Measurements from ENCODE around the gene SPOPL. TPM values are rescaled to one million over a fixed set of nuclear protein-coding genes. Genes with fewer than 3 reads are reported as not detected.

Gene SPOPL
- total RNA-seq, 4 donors from 2014 or later: 30.5 to 49.0 (median 43.6) TPM

DNA sequence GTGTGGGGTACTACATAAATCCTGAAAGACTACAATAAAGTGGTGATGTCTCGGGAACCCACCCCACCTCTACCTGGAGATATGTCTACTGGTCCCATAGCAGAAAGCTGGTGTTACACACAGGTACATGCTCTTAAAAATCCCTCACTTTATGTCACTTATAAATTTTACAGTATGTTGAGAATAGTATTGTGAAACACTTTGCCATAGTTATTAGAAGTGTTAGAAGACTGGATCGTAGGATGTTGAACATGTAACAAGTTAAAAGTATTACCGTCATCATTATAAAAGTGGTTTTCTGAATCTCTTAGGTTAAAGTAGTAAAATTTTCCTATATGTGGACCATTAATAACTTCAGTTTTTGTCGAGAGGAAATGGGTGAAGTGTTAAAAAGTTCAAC is 48.6 kb downstream of the SPOPL start:
- H3K27me3 ChIP-seq: no peaks in the 10 kb centered on the region
- 98% methylated on average over 4 of the region's 4 CpGs for WGBS
- no peak overlapping the region for H3K27ac ChIP-seq (replicated peaks in 1 of 4)
- TF ChIP-seq, protein P1, sequence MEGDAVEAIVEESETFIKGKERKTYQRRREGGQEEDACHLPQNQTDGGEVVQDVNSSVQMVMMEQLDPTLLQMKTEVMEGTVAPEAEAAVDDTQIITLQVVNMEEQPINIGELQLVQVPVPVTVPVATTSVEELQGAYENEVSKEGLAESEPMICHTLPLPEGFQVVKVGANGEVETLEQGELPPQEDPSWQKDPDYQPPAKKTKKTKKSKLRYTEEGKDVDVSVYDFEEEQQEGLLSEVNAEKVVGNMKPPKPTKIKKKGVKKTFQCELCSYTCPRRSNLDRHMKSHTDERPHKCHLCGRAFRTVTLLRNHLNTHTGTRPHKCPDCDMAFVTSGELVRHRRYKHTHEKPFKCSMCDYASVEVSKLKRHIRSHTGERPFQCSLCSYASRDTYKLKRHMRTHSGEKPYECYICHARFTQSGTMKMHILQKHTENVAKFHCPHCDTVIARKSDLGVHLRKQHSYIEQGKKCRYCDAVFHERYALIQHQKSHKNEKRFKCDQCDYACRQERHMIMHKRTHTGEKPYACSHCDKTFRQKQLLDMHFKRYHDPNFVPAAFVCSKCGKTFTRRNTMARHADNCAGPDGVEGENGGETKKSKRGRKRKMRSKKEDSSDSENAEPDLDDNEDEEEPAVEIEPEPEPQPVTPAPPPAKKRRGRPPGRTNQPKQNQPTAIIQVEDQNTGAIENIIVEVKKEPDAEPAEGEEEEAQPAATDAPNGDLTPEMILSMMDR (IDR thresholded peaks at IDR 0.05): no peak
- TF ChIP-seq EP300 (IDR thresholded peaks at IDR 0.05): no peak
- H3K9me3 ChIP-seq: no peaks in the 10 kb centered on the region
- no peak overlapping the region for H3K4me3 ChIP-seq
- peaks cover 0 to 18% (median 10%) of the 10 kb centered on the region in 4 donors for H3K36me3 ChIP-seq
- H3K4me1 ChIP-seq: peaks cover 0 to 19% (median 9%) of the 10 kb centered on the region in 4 donors
- intact Hi-C loops (cut with DNase I): no loop called here
- no peak for DNase-seq (ENCODE audit: extremely low spot score)

DNA sequence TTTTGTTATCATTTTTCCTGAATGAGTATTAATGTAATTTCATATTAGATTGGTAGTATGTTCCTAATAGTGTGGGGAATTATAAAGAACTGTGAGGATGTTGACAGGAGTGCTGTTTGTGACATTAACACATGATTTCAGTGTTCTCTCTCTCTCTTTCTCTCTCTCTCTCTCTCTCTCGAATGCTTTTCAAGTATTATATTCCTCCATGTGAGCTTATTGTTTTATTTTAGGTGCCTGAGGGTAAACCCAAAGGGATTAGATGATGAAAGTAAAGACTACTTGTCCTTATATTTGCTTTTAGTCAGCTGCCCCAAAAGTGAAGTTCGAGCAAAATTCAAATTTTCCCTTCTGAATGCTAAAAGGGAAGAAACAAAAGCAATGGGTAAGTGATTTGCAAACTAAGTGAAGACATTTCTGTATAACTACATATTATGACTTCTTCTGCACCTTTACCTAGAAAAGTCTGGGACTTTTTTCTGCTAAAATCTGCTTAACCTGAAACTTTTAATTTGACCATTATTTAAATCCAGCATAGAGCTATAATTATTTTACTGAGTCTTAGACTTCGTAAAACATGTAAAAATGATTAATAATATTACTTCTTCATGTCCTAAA is 49.2 kb downstream of the SPOPL start:
- no peaks in the 10 kb centered on the region for H3K27me3 ChIP-seq
- WGBS: 87% methylated on average over 3 of the region's 3 CpGs
- TF ChIP-seq POLR2AphosphoS5 (IDR thresholded peaks at IDR 0.05): no peak
- TF ChIP-seq POLR2A (IDR thresholded peaks at IDR 0.05; ENCODE audit: low read depth): no peak
- no peak for TF ChIP-seq EP300 (IDR thresholded peaks at IDR 0.05)
- TF ChIP-seq, protein P1 (IDR thresholded peaks at IDR 0.05): no peak

GRCh38 chr2:138554123-138554522 is 52.6 kb downstream of the SPOPL start:
- peaks cover 0 to 1% (median 0%) of the 10 kb centered on the region in 4 donors for H3K4me1 ChIP-seq
- no peak for TF ChIP-seq POLR2A (IDR thresholded peaks at IDR 0.05; ENCODE audit: low read depth)
- no peak for TF ChIP-seq POLR2AphosphoS5 (IDR thresholded peaks at IDR 0.05)
- no peak for TF ChIP-seq EP300 (IDR thresholded peaks at IDR 0.05)
- TF ChIP-seq, protein P1 (IDR thresholded peaks at IDR 0.05): no peak
- H3K36me3 ChIP-seq: peaks cover 5 to 29% (median 11%) of the 10 kb centered on the region in 4 donors
- intact Hi-C loops (cut with DNase I): no loop called here
- no peak for DNase-seq (ENCODE audit: extremely low spot score)
- no peak overlapping the region for H3K4me3 ChIP-seq
- no peak overlapping the region for H3K27ac ChIP-seq (replicated peaks in 1 of 4)
- H3K9me3 ChIP-seq: no peaks in the 10 kb centered on the region
- no peaks in the 10 kb centered on the region for H3K27me3 ChIP-seq
- 98% methylated on average over 3 of the region's 3 CpGs for WGBS

More for the DNA sequence above, 49.2 kb downstream of the SPOPL start:
- peaks cover 0 to 20% (median 10%) of the 10 kb centered on the region in 4 donors for H3K36me3 ChIP-seq
- intact Hi-C loops (cut with DNase I): no loop called here
- no peak overlapping the region for H3K4me3 ChIP-seq
- H3K9me3 ChIP-seq: no peaks in the 10 kb centered on the region
- peaks cover 0 to 15% (median 9%) of the 10 kb centered on the region in 4 donors for H3K4me1 ChIP-seq
- no peak for DNase-seq (ENCODE audit: extremely low spot score)
- H3K27ac ChIP-seq (replicated peaks in 1 of 4): no peak overlapping the region

DNA sequence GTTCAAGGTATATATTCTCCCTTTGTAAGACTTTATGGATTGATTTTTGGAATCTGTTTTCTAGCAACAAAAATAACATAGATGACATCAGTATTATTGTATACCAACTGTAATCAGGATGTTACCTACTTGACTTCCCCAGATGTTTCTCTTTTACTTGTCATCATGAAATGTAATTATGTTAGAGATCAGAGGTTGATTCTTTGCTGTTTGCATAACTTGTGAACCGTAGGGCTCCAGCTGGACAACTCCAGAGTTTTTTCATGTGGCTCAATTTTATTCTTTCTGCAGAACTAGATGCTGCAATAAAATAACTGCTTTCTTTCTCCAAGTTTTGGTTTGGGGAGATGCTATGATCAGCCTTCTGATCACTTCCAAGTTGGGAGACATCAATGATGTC is 58.1 kb downstream of the SPOPL start:
- Histone ChIP-seq H3K4me1 (no peaks in the 10 kb centered on the region), H3K9me3 (no peaks in the 10 kb centered on the region), H3K4me3 (no peak overlapping the region), H3K27me3 (no peaks in the 10 kb centered on the region), H3K36me3 (peaks cover 0 to 56% (median 23%) of the 10 kb centered on the region in 4 donors), H3K27ac (replicated peaks in 1 of 4) (no peak overlapping the region)
- 61% methylated on average over 1 of the region's 1 CpG for WGBS
- TF ChIP-seq POLR2AphosphoS5 (IDR thresholded peaks at IDR 0.05) (no peak), POLR2A (IDR thresholded peaks at IDR 0.05; ENCODE audit: low read depth) (no peak), EP300 (IDR thresholded peaks at IDR 0.05) (no peak)
- TF ChIP-seq, protein P1 (IDR thresholded peaks at IDR 0.05): no peak
- intact Hi-C loops (cut with DNase I): no loop called here
- DNase-seq (ENCODE audit: extremely low spot score): no peak
